ENCODE measurements around the gene DGKQ. TPM values are rescaled to one million over a fixed set of nuclear protein-coding genes. Genes with fewer than 3 reads are reported as not detected.
A peak's percentile ranks its signal among the peaks of the same experiment; 100 is the strongest.

DGKQ gene
- total RNA-seq, 6 experiments from 2014 or later, result 4.6 to 10.5 (median 5.7) TPM

DNA sequence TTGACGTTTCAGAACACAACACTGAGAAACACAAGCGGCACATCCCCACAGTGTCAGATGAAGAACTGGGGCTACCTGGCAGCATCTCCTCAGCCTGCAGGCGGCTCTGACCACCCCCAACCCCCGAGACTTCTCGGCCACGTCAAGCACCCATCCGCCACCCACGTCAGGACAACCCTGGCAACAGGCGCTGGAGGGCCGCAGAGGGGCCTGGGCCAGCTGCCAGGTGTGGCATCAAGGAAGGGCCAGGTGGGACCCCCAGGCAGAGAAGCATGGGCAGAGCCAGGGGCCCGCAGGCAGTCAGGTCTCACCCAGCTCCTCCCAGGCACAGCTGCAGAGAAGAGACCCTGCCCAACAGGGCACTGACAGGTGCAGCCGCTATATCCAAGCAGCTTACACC, 63.5 kb downstream of the DGKQ start:
- H3K4me1 ChIP-seq, result no peaks in the 10 kb centered on the region
- WGBS (ENCODE audit: insufficient coverage, low coverage, low lambda C conversion rate, missing lambda C conversion rate), result 100% methylated on average over 2 of the region's 12 CpGs
- no peak overlapping the region for H3K27ac ChIP-seq
- DNase-seq, result peak in 1 of 3 donors; percentile 47
- TF ChIP-seq POLR2A (IDR thresholded peaks at IDR 0.05), result no peak
- TF ChIP-seq, protein P1, sequence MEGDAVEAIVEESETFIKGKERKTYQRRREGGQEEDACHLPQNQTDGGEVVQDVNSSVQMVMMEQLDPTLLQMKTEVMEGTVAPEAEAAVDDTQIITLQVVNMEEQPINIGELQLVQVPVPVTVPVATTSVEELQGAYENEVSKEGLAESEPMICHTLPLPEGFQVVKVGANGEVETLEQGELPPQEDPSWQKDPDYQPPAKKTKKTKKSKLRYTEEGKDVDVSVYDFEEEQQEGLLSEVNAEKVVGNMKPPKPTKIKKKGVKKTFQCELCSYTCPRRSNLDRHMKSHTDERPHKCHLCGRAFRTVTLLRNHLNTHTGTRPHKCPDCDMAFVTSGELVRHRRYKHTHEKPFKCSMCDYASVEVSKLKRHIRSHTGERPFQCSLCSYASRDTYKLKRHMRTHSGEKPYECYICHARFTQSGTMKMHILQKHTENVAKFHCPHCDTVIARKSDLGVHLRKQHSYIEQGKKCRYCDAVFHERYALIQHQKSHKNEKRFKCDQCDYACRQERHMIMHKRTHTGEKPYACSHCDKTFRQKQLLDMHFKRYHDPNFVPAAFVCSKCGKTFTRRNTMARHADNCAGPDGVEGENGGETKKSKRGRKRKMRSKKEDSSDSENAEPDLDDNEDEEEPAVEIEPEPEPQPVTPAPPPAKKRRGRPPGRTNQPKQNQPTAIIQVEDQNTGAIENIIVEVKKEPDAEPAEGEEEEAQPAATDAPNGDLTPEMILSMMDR (IDR thresholded peaks at IDR 0.05), result no peak
- no peak overlapping the region for H3K4me3 ChIP-seq
- H3K36me3 ChIP-seq, result peaks cover 0 to 20% (median 3%) of the 10 kb centered on the region in 4 donors
- H3K27me3 ChIP-seq, result no peaks in the 10 kb centered on the region
- ATAC-seq, result no peak
- intact Hi-C loops (cut with DNase I), result no loop called here
- no peaks in the 10 kb centered on the region for H3K9me3 ChIP-seq

DNA sequence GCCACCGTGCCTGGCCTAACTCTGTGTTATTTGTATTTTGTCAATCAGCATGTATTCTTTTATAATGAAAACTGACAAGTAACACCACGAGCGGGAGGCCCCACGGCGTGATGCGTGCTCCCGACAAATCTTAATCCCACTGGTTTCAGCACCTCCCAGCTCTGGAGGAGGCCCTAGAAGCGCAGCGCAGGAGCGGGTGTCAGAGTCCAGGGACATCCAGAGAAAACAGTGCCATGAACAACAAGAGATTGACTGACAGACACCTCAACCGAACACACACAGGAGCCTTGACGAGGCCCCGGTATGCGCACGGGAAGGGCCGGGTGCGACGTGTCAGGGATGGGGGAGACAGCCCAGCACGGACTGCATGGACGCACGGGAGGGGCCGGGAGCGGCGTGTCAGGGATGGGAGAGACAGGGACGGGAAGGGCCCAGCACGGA, 64.2 kb downstream of the DGKQ start:
- ATAC-seq, result no peak
- peaks cover 0 to 20% (median 3%) of the 10 kb centered on the region in 4 donors for H3K36me3 ChIP-seq
- H3K4me3 ChIP-seq, result no peak overlapping the region
- TF ChIP-seq POLR2A (IDR thresholded peaks at IDR 0.05), result no peak
- TF ChIP-seq, protein P1 (IDR thresholded peaks at IDR 0.05), result no peak
- no peaks in the 10 kb centered on the region for H3K27me3 ChIP-seq
- DNase-seq, result peak in 1 of 3 donors; percentile 40
- no peaks in the 10 kb centered on the region for H3K9me3 ChIP-seq
- WGBS (ENCODE audit: insufficient coverage, low coverage, low lambda C conversion rate, missing lambda C conversion rate), result 96% methylated on average over 19 of the region's 26 CpGs
- H3K27ac ChIP-seq, result no peak overlapping the region
- intact Hi-C loops (cut with DNase I), result no loop called here
- H3K4me1 ChIP-seq, result no peaks in the 10 kb centered on the region

Other genes with a start within 250 kb of the DGKQ start
- gene CPLX1, start 147.4 kb downstream of the DGKQ start, total RNA-seq, result 1 to 10 TPM in 5 of 6 experiments, under 1 TPM in 1; 0.86 to 3.7 (median 2.4) TPM
- gene GAK, start 41.3 kb downstream of the DGKQ start, total RNA-seq, result 10 to 100 TPM; 53.2 to 85.0 (median 64.5) TPM
- 10 to 100 TPM; 22.0 to 31.8 (median 23.6) TPM for gene TMEM175, start 41.1 kb downstream of the DGKQ start, total RNA-seq
- gene IDUA, start 13.5 kb upstream of the DGKQ start, total RNA-seq, result 10 to 100 TPM in 3 of 6 experiments, 1 to 10 TPM in 3; 4.7 to 15.1 (median 11.0) TPM
- 10 to 100 TPM in 5 of 6 experiments, 1 to 10 TPM in 1; 9.6 to 30.9 (median 23.0) TPM for gene SLC26A1, start 19.8 kb upstream of the DGKQ start, total RNA-seq
- 10 to 100 TPM; 27.9 to 60.1 (median 45.7) TPM for gene FGFRL1, start 38.1 kb upstream of the DGKQ start, total RNA-seq
- 1 to 10 TPM in 1 of 6 experiments, under 1 TPM in 3, not detected in 2; 0.29 to 1.2 (median 0.50) TPM for gene RNF212, start 140.0 kb upstream of the DGKQ start, total RNA-seq
- gene SPON2, start 199.0 kb upstream of the DGKQ start, total RNA-seq, result 100 to 1,000 TPM in 3 of 6 experiments, 10 to 100 TPM in 3; 41.9 to 138 (median 99.9) TPM